HepG2 (cell line): ENCODE data around the gene CSNK2B. TPM values are rescaled to one million over a fixed set of nuclear protein-coding genes. Genes with fewer than 3 reads are reported as not detected.

ENCODE experiments used
- ARID5B ChIP-seq: IDR thresholded peaks from 2 replicates; pipeline ENCODE4 v1.4.0; 2020; ENCODE audit warnings: mild to moderate bottlenecking, missing genetic modification reagents
- HNF4A ChIP-seq: sonication (generic); formaldehyde crosslinking; IDR thresholded peaks from 2 replicates; pipeline ENCODE4 v1.4.0; 2020; ENCODE audit warnings: missing genetic modification reagents
- IRF9 ChIP-seq: sonication (generic); formaldehyde crosslinking; IDR thresholded peaks from 2 replicates; pipeline ENCODE4 v1.8.0; 2022; ENCODE audit warnings: missing genetic modification reagents, mild to moderate bottlenecking, borderline replicate concordance
- MAZ ChIP-seq, 2 experiments: sonication (generic) in 1 of 2; formaldehyde crosslinking in 1 of 2; IDR thresholded peaks; 2 replicates each; pipeline versions ENCODE4 v1.5.0 to v1.6.1; 2012 to 2020; ENCODE audit warnings: low read depth in 2 of 2, mild to moderate bottlenecking in 2 of 2, borderline replicate concordance in 1 of 2, improper control_type of control experiment in 1 of 2, low read length in 1 of 2, missing genetic modification reagents in 1 of 2, moderate library complexity in 1 of 2
- PLRG1 ChIP-seq: fragments of 450-650 bp; conservative IDR thresholded peaks from 2 replicates; pipeline ENCODE4 v1.6.1; 2016
- PPARG ChIP-seq: conservative IDR thresholded peaks from 2 replicates; pipeline ENCODE4 v1.6.1; 2016; ENCODE audit warnings: missing biosample characterization, missing genetic modification reagents
- RBFOX2 ChIP-seq: fragments of 200-400 bp; formaldehyde crosslinking; IDR thresholded peaks from 2 replicates; pipeline ENCODE4 v1.6.1; 2017; ENCODE audit warnings: low read depth, mild to moderate bottlenecking, low read length
- SMC3 ChIP-seq: IDR thresholded peaks from 2 replicates; pipeline ENCODE4 v1.6.1; 2011; ENCODE audit warnings: low read length, improper control_type of control experiment
- SUZ12 ChIP-seq: fragments of 150-350 bp; IDR thresholded peaks from 2 replicates; pipeline ENCODE4 v1.6.1; 2014; ENCODE audit warnings: low read depth, low read length
- TEAD3 ChIP-seq: optimal IDR thresholded peaks from 2 replicates; pipeline ENCODE3; 2016; ENCODE audit warnings: borderline replicate concordance
- ZBTB40 ChIP-seq, 2 experiments: fragments of 450-650 bp in 1 of 2; sonication (generic) in 1 of 2; formaldehyde crosslinking in 1 of 2; IDR thresholded peaks; 2 replicates each; pipeline versions ENCODE4 v1.6.1 to v1.8.0; 2016 to 2022; ENCODE audit warnings: antibody characterized with exemption in 1 of 2, mild to moderate bottlenecking in 1 of 2, missing genetic modification reagents in 1 of 2
- ZNF616 ChIP-seq: sonication (generic); formaldehyde crosslinking; IDR thresholded peaks from 2 replicates; pipeline ENCODE4 v1.5.0; 2020; ENCODE audit warnings: low read depth, mild to moderate bottlenecking, missing genetic modification reagents
- ZNF713 ChIP-seq: sonication (generic); formaldehyde crosslinking; IDR thresholded peaks from 2 replicates; pipeline ENCODE4 v1.4.0; 2020; ENCODE audit warnings: mild to moderate bottlenecking, missing genetic modification reagents
- polyA plus RNA-seq, 8 experiments: library from polyadenylated mRNA; depleted of rRNA in 3 of 8; stranded (reverse) in 7 of 8; unstranded in 1 of 8; fragments of >200 nt; fragmentation: Illumina TruSeq in 4 of 8; extraction: Trizol in 4 of 8; gene quantifications; 2 replicates each; pipeline versions ENCODE4 v1.2.1 to v1.2.3, GENCODE V29; 2011 to 2016; ENCODE audit warnings: low read depth in 4 of 8, missing spikeins in 1 of 8, mixed read lengths in 1 of 8; ENCODE audit not compliant: insufficient read depth in 1 of 8
- total RNA-seq, 5 experiments: library from RNA; depleted of rRNA; stranded (reverse); fragments of >200 nt; fragmentation: Illumina TruSeq; extraction: Trizol; gene quantifications; 2 replicates each; pipeline ENCODE4 v1.2.3, GENCODE V29; 2016; ENCODE audit warnings: low read depth in 1 of 5

Gene CSNK2B
- total and polyA plus RNA-seq, 2 of the 13 experiments (the other 11 are each of a cell fraction or from before 2014, with no cell fraction given), result 111 to 296 TPM

- TF ChIP-seq ZBTB40 (IDR thresholded peaks at IDR 0.05) (no peak), ZBTB40 (CRISPR knock-in tag; IDR thresholded peaks at IDR 0.05) (peak; percentile 84), ZNF713 (CRISPR knock-in tag) (no peak), ZNF616 (CRISPR knock-in tag) (0 out of 2 replicates have a peak, but pooled peaks have one; percentile 58), HNF4A (CRISPR knock-in tag) (no peak), MAZ (IDR thresholded peaks at IDR 0.05; ENCODE audit: borderline replicate concordance, low read depth, low read length) (no peak; the same call in 1 of the 2 replicates), MAZ (CRISPR knock-in tag; IDR thresholded peaks at IDR 0.05; ENCODE audit: low read depth) (peak; percentile 65), PLRG1 (no peak), PPARG (CRISPR knock-in tag) (0 out of 2 replicates have a peak, but pooled peaks have one; percentile 19), IRF9 (CRISPR knock-in tag) (peak; percentile 91), ARID5B (CRISPR knock-in tag) (peak; percentile 65), SUZ12 (no peak), RBFOX2 (peak; percentile 99), SMC3 (no peak), TEAD3 (CRISPR knock-in tag) (no peak)
Observed at GRCh38 chr6:31660381-31661261, 5.3 kb upstream of the CSNK2B start, which contains the start of gene C6orf47 (continued).
